ENCODE data around the gene HEMGN. TPM values are rescaled to one million over a fixed set of nuclear protein-coding genes. Genes with fewer than 3 reads are reported as not detected.

Gene HEMGN
- total and polyA plus RNA-seq, 2 of the 4 experiments (the other 2 are of a cell fraction), result not detected

- Histone ChIP-seq H3K18ac (ENCODE audit: low read depth, low read length) (no peak overlapping the region), H3K36me3 (ENCODE audit: control insufficient read depth, insufficient read depth, low read length) (no peaks in the 10 kb centered on the region), H4K20me1 (ENCODE audit: insufficient read depth, low read length) (no peaks in the 10 kb centered on the region), H3K9me1 (ENCODE audit: insufficient read depth, low read length) (no peaks in the 10 kb centered on the region), H3K56ac (ENCODE audit: extremely low read depth, insufficient read depth, low read length) (no peak overlapping the region), H3K4ac (ENCODE audit: low read depth, low read length) (no peak overlapping the region), H3K9ac (ENCODE audit: low read depth, low read length) (no peak overlapping the region), H3K4me3 (ENCODE audit: insufficient read depth, low read depth, low read length) (no peak overlapping the region), H2BK20ac (ENCODE audit: low read depth, low read length) (no peak overlapping the region), H2BK5ac (ENCODE audit: low read depth, low read length, poor library complexity, severe bottlenecking) (no peak overlapping the region), H3K27me3 (ENCODE audit: control insufficient read depth, insufficient read depth, low read length) (peaks cover 58% of the 10 kb centered on the region), H4K8ac (ENCODE audit: low read depth in 2 of 2, low read length in 2 of 2) (no peak overlapping the region), H3K23ac (ENCODE audit: low read depth, low read length) (no peak overlapping the region), H3K4me2 (ENCODE audit: low read depth, low read length) (no peak overlapping the region), H3K14ac (replicated peaks; ENCODE audit: low read depth, low read length) (no peak overlapping the region), H3K27ac (ENCODE audit: insufficient read depth, low read length) (no peak overlapping the region), H2AK9ac (replicated peaks; ENCODE audit: low read depth, low read length, poor library complexity) (no peak overlapping the region), H2BK120ac (ENCODE audit: low read depth, low read length) (no peak overlapping the region), H3K9me3 (ENCODE audit: control insufficient read depth, insufficient read depth, low read length) (no peaks in the 10 kb centered on the region), H2AFZ (replicated peaks; ENCODE audit: low read length, poor library complexity) (no peak overlapping the region), H2BK15ac (ENCODE audit: low read depth, low read length) (no peak overlapping the region), H4K91ac (ENCODE audit: insufficient read depth, low read depth, low read length) (no peak overlapping the region), H3K4me1 (ENCODE audit: control insufficient read depth, insufficient read depth, low read length) (no peaks in the 10 kb centered on the region), H4K5ac (ENCODE audit: low read depth, low read length) (no peak overlapping the region), H3K79me1 (ENCODE audit: low read depth in 1 of 2, low read length in 2 of 2) (no peaks in the 10 kb centered on the region), H2AK5ac (ENCODE audit: low read depth, low read length) (no peak overlapping the region)
- in situ Hi-C loops (cut with MboI; ENCODE audit: low sequenced_read_pairs), result no loop called here
- intact Hi-C loops (cut with micrococcal nuclease), result no loop called here
- ChIA-PET CTCF (interaction anchor here (0.6 kb wide), 1 partner anchor 502 kb away, joined by 3 read pairs; no protein-coding TSS in a partner anchor), POLR2A (ENCODE audit: unreplicated experiment) (no interaction called here)
- no peak for TF ChIP-seq RAD21 (IDR thresholded peaks at IDR 0.05; ENCODE audit: low read length)
- TF ChIP-seq, protein P1, sequence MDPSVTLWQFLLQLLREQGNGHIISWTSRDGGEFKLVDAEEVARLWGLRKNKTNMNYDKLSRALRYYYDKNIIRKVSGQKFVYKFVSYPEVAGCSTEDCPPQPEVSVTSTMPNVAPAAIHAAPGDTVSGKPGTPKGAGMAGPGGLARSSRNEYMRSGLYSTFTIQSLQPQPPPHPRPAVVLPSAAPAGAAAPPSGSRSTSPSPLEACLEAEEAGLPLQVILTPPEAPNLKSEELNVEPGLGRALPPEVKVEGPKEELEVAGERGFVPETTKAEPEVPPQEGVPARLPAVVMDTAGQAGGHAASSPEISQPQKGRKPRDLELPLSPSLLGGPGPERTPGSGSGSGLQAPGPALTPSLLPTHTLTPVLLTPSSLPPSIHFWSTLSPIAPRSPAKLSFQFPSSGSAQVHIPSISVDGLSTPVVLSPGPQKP (IDR thresholded peaks at IDR 0.05; ENCODE audit: borderline replicate concordance, low read depth, low read length), result no peak
- no peak for TF ChIP-seq USF2 (IDR thresholded peaks at IDR 0.05; ENCODE audit: low read depth, low read length)
- dilution Hi-C loops (cut with HindIII; ENCODE audit: low sequenced_read_pairs, unreplicated experiment), result no loop called here
- DNase-seq (no peak), ATAC-seq (ENCODE audit: low read depth) (no peak)
- no TSS peak for BruUV-seq (replicated peaks)
- no CpG with 5 or more reads among the region's 4 CpGs for WGBS, 2 experiments (ENCODE audit: extremely low coverage in 2 of 2, insufficient read length in 1 of 2)
Observed at GRCh38 chr9:97933297-97933998, 4.5 kb downstream of the HEMGN start.
